Lower leg skin (tissue), 4 donors: ENCODE data around the gene PFDN6. TPM values are rescaled to one million over a fixed set of nuclear protein-coding genes. Genes with fewer than 3 reads are reported as not detected.

ENCODE experiments used
- DNase-seq, 2 donors: peaks; one replicate each; pipeline ENCODE4 v3.0.0-alpha.2; 2019; ENCODE audit warnings: low spot score in 2 of 2
- H3K4me3 ChIP-seq: fragments of 200-600 bp; sonication (generic); 2 replicates; pipeline ENCODE4 v1.5.1; 2017; ENCODE audit warnings: mild to moderate bottlenecking, low read depth; ENCODE audit not compliant: poor library complexity, severe bottlenecking
- POLR2A ChIP-seq, 2 donors: fragments of 450-650 bp; IDR thresholded peaks; one replicate each; pipeline ENCODE4 v1.6.1; 2016 to 2017; ENCODE audit warnings: antibody characterized with exemption in 2 of 2, mild to moderate bottlenecking in 1 of 2, moderate library complexity in 1 of 2
- WGBS, 2 donors: methylation state at CpG; one replicate each; pipeline ENCODE4 v1.1.5; 2018; 5-methylcytosine and 5-hydroxymethylcytosine counted together
- intact Hi-C: fragments of 100-400 bp; cut with DNase I; formaldehyde crosslinking; loops from one replicate; pipeline ENCODE4 v1.15.0; 2023; ENCODE audit warnings: low total_unique reads
- total RNA-seq, 4 donors: library from RNA; depleted of rRNA; stranded (reverse); fragments of >200 nt; gene quantifications; one replicate each; pipeline ENCODE4 v1.1.0, GENCODE V29; 2016
- TF ChIP-seq, protein P1 (sequence below), 3 donors: fragments of 450-650 bp; IDR thresholded peaks; one replicate each; pipeline ENCODE4 v1.5.1; 2016; ENCODE audit warnings: antibody characterized with exemption in 3 of 3, mild to moderate bottlenecking in 3 of 3, moderate library complexity in 2 of 3

The PFDN6 gene
- total RNA-seq, 4 donors from 2014 or later, result 22.6 to 36.3 (median 35.3) TPM

DNA sequence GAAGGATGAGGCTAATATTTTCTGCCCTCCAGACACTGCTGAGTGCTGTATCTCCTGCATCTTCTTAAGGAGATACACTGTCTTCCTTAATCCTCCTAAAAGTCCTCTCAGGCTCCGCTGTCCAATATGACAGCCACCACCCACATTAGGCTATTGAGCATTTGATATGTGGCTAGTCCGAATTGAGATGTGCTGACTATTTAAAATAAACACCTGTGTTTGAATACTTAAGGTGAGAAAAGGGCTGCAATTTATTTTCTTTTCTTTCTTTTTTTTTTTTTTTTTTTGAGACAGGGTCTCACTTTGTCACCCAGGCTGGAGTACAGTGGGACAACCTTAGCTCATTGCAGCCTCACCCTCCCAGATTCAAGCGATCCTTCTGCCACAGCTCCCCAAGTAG is 12.5 kb downstream of the PFDN6 start:
- DNase-seq, result no peak
- H3K4me3 ChIP-seq, result no peak overlapping the region
- TF ChIP-seq, protein P1, sequence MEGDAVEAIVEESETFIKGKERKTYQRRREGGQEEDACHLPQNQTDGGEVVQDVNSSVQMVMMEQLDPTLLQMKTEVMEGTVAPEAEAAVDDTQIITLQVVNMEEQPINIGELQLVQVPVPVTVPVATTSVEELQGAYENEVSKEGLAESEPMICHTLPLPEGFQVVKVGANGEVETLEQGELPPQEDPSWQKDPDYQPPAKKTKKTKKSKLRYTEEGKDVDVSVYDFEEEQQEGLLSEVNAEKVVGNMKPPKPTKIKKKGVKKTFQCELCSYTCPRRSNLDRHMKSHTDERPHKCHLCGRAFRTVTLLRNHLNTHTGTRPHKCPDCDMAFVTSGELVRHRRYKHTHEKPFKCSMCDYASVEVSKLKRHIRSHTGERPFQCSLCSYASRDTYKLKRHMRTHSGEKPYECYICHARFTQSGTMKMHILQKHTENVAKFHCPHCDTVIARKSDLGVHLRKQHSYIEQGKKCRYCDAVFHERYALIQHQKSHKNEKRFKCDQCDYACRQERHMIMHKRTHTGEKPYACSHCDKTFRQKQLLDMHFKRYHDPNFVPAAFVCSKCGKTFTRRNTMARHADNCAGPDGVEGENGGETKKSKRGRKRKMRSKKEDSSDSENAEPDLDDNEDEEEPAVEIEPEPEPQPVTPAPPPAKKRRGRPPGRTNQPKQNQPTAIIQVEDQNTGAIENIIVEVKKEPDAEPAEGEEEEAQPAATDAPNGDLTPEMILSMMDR (IDR thresholded peaks at IDR 0.05), result no peak
- TF ChIP-seq POLR2A (IDR thresholded peaks at IDR 0.05), result no peak
- intact Hi-C loops, result no loop called here
- WGBS, 2 donors, result 86 to 98% methylated on average over 3 of the region's 3 CpGs

DNA sequence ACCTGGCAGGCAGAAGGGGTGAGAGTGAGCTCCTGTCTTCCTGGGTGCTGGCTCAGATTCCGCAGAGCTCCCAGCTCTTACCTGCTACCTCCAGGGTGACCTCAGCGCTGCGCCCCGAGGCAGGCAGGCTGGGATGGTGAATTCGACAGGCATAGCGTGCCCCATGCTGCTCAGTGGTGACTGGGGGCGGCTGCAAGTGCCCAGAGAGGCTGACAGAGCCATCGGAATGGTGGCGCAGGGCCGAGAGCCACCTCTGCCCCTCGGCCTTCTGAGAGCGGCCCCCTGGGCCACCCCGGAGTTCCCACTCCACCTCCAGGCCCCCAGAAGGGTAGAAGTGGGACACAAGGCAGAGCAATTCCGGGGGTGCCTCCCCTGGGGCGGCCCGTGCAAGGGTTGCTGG is 14.8 kb downstream of the PFDN6 start:
- TF ChIP-seq POLR2A (IDR thresholded peaks at IDR 0.05), result no peak
- TF ChIP-seq, protein P1 (IDR thresholded peaks at IDR 0.05), result no peak
- DNase-seq, result no peak
- 80 to 81% methylated on average over 15 to 16 of the region's 16 CpGs for WGBS, 2 donors
- no peak overlapping the region for H3K4me3 ChIP-seq
- intact Hi-C loops, result no loop called here

DNA sequence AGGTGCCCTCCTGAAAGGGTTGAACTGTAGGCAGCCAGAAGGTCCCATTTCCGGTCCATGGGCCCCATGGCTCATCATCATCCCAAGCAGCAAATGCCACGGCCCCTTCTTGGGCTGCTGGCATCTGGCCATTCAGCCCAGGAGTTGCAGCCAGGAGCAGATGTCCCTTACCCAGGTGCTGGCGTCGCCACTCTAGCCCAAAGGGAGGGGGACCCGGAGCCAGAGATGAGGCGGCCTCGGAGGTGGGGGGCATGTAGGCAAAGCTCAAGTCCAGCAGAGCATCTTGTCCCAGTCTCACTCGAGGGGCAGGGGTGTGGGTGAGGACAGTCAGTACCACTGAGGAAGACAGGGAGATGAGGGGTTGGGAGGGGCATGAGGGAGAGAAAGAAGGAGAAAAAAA is 15.7 kb downstream of the PFDN6 start:
- no peak for DNase-seq
- 78 to 83% methylated on average over 7 to 8 of the region's 8 CpGs for WGBS, 2 donors
- TF ChIP-seq, protein P1 (IDR thresholded peaks at IDR 0.05), result no peak
- no peak for TF ChIP-seq POLR2A (IDR thresholded peaks at IDR 0.05)
- H3K4me3 ChIP-seq, result no peak overlapping the region
- intact Hi-C loops, result no loop called here

DNA sequence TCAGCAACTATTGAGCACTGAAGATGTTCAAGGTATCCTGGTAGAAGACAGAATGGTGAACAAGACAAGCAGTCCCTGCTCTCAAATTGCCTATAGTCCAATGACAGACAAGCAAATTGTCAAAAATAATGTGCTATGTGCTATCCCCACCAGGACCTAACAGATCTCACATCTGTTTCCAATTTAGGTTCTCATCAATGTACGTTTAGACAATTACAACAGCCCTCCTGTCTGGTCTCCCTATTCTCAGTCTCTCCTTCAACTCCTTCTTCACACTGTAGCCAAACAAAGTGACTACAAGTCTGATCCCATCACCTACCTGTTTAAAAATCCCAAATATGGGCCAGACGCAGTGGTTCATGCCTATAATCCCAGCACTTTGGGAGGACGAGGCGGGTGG is 17.0 kb downstream of the PFDN6 start:
- DNase-seq, result no peak
- intact Hi-C loops, result no loop called here
- no peak for TF ChIP-seq POLR2A (IDR thresholded peaks at IDR 0.05)
- TF ChIP-seq, protein P1 (IDR thresholded peaks at IDR 0.05), result no peak
- no peak overlapping the region for H3K4me3 ChIP-seq
- 81 to 85% methylated on average over 4 of the region's 4 CpGs for WGBS, 2 donors

DNA sequence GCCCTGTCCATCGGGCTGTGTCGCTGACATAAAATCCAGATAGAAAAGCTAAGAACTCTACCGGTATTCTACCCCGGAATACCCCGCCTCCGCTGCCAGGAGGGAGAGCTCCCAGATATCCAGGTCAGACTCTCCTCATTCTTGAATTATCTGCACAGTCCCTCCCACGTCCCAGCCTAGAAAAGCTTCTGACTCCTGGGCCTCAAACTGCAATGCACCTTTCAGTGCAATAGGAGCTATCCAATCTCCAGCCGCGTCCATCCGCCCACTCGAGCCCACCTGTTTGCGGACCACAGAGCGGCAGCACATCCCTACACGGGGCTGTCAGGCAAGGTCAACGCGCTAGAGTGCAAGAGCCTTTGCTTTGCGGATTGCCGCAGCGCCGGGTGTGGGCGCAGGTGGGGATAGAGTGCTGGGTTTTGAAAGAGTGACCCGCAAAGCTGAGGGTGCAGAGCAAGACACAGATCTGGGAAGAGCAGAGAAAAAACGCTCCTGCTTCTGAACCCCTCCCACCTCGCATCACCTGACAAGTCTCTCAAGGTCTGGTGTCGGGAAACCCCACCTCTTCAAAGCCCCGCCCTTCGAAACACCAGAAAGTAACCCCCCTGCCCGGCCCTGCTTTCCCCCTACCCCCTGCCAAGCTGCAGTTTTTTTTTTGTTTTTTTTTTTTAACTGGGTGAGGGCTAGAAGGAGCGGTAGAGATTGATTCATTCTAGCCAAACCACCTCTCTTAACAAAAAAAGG is 23.1 kb downstream of the PFDN6 start:
- intact Hi-C loops, result no loop called here
- H3K4me3 ChIP-seq, result peak overlapping the region; percentile 79
- 2 to 5% methylated on average over 29 of the region's 29 CpGs for WGBS, 2 donors
- peak; percentile 87 to 91 for DNase-seq
- TF ChIP-seq POLR2A (IDR thresholded peaks at IDR 0.05), result no peak
- TF ChIP-seq, protein P1 (IDR thresholded peaks at IDR 0.05), result no peak
